HCT116 (cell line): Measurements from ENCODE around the gene LCN9.

ENCODE experiments used
- EGR1 ChIP-seq: IDR thresholded peaks from 2 replicates; pipeline ENCODE4 v1.6.1; 2012; ENCODE audit warnings: low read depth
- EZH2 ChIP-seq: fragments of 200-600 bp; sonication (generic); IDR thresholded peaks from 2 replicates; pipeline ENCODE4 v1.6.1; 2017; ENCODE audit warnings: antibody characterized with exemption, mixed run types
- EZH2phosphoT487 ChIP-seq: fragments of 200-600 bp; IDR thresholded peaks from 2 replicates; pipeline ENCODE4 v1.6.1; 2018; ENCODE audit warnings: antibody characterized with exemption, borderline replicate concordance
- FOSL1 ChIP-seq: IDR thresholded peaks from 2 replicates; pipeline ENCODE4 v1.6.1; 2012; ENCODE audit warnings: low read depth
- JUND ChIP-seq: IDR thresholded peaks from 2 replicates; pipeline ENCODE4 v1.6.1; 2012
- POLR2A ChIP-seq: IDR thresholded peaks from 2 replicates; pipeline ENCODE4 v1.7.0; 2011; ENCODE audit warnings: borderline replicate concordance; ENCODE audit not compliant: insufficient read depth, insufficient read length; ENCODE audit errors: extremely low read depth
- POLR2AphosphoS5 ChIP-seq: IDR thresholded peaks from 2 replicates; pipeline ENCODE4 v1.6.1; 2011; ENCODE audit warnings: mild to moderate bottlenecking, low read depth, low read length, moderate library complexity
- RAD21 ChIP-seq: IDR thresholded peaks from 2 replicates; pipeline ENCODE4 v1.6.1; 2012; ENCODE audit warnings: low read depth, mild to moderate bottlenecking
- SP1 ChIP-seq: IDR thresholded peaks from 2 replicates; pipeline ENCODE4 v1.6.1; 2012; ENCODE audit warnings: low read depth
- TCF7L2 ChIP-seq: IDR thresholded peaks from 2 replicates; pipeline ENCODE4 v1.7.0; 2011; ENCODE audit warnings: borderline replicate concordance, inconsistent platforms; ENCODE audit not compliant: insufficient read depth, insufficient read length; ENCODE audit errors: extremely low read depth
- YY1 ChIP-seq: IDR thresholded peaks from 2 replicates; pipeline ENCODE4 v1.6.1; 2011; ENCODE audit warnings: low read length, low read depth, moderate library complexity, mild to moderate bottlenecking; ENCODE audit not compliant: insufficient replicate concordance; ENCODE audit errors: extremely low read depth
- TF ChIP-seq, protein P1 (sequence below), 3 experiments: fragments of 200-600 bp in 1 of 3; sonication (generic) in 1 of 3; IDR thresholded peaks in 2 of 3; conservative IDR thresholded peaks in 1 of 3; 2 replicates each; pipeline ENCODE4 v1.5.1; 2012 to 2017; ENCODE audit warnings: low read depth in 2 of 3, low read length in 2 of 3, antibody characterized with exemption in 1 of 3, borderline replicate concordance in 1 of 3, control low read depth in 1 of 3, mild to moderate bottlenecking in 1 of 3, mixed read lengths in 1 of 3, mixed run types in 1 of 3, moderate library complexity in 1 of 3; ENCODE audit not compliant: insufficient read depth in 1 of 3
- TF ChIP-seq, protein P2 (sequence below): IDR thresholded peaks from 2 replicates; pipeline ENCODE4 v1.6.1; 2012; ENCODE audit warnings: low read depth
- TF ChIP-seq, protein P3 (sequence below): IDR thresholded peaks from 2 replicates; pipeline ENCODE4 v1.6.1; 2012

DNA sequence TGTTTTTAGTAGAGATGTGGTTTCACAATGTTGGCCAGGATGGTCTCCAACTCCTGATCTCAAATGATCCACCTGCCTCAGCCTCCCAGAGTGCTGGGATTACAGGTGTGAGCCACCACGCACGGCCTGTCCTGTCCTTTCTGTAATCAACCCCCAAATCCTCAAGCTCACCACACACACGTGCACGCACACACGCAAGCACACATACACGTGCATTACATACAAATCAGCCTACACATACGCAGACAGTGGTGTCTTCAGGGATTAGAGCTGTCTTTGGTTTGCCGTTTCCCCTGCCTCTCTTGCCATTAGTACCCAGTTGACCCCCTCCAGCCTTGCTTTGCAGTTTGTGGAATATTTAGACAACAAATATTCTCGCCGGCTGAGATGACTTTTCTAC is 30.3 kb upstream of the LCN9 start:
- TF ChIP-seq, protein P1, sequence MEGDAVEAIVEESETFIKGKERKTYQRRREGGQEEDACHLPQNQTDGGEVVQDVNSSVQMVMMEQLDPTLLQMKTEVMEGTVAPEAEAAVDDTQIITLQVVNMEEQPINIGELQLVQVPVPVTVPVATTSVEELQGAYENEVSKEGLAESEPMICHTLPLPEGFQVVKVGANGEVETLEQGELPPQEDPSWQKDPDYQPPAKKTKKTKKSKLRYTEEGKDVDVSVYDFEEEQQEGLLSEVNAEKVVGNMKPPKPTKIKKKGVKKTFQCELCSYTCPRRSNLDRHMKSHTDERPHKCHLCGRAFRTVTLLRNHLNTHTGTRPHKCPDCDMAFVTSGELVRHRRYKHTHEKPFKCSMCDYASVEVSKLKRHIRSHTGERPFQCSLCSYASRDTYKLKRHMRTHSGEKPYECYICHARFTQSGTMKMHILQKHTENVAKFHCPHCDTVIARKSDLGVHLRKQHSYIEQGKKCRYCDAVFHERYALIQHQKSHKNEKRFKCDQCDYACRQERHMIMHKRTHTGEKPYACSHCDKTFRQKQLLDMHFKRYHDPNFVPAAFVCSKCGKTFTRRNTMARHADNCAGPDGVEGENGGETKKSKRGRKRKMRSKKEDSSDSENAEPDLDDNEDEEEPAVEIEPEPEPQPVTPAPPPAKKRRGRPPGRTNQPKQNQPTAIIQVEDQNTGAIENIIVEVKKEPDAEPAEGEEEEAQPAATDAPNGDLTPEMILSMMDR (IDR thresholded peaks at IDR 0.05 in 2 of 3, conservative IDR thresholded peaks at IDR 0.05 in 1 of 3; ENCODE audit: borderline replicate concordance in 1 of 3, insufficient read depth in 1 of 3, low read depth in 2 of 3, low read length in 2 of 3) = no peak
- TF ChIP-seq, protein P2, sequence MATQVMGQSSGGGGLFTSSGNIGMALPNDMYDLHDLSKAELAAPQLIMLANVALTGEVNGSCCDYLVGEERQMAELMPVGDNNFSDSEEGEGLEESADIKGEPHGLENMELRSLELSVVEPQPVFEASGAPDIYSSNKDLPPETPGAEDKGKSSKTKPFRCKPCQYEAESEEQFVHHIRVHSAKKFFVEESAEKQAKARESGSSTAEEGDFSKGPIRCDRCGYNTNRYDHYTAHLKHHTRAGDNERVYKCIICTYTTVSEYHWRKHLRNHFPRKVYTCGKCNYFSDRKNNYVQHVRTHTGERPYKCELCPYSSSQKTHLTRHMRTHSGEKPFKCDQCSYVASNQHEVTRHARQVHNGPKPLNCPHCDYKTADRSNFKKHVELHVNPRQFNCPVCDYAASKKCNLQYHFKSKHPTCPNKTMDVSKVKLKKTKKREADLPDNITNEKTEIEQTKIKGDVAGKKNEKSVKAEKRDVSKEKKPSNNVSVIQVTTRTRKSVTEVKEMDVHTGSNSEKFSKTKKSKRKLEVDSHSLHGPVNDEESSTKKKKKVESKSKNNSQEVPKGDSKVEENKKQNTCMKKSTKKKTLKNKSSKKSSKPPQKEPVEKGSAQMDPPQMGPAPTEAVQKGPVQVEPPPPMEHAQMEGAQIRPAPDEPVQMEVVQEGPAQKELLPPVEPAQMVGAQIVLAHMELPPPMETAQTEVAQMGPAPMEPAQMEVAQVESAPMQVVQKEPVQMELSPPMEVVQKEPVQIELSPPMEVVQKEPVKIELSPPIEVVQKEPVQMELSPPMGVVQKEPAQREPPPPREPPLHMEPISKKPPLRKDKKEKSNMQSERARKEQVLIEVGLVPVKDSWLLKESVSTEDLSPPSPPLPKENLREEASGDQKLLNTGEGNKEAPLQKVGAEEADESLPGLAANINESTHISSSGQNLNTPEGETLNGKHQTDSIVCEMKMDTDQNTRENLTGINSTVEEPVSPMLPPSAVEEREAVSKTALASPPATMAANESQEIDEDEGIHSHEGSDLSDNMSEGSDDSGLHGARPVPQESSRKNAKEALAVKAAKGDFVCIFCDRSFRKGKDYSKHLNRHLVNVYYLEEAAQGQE = no peak
- no peak for TF ChIP-seq EZH2
- no peak for TF ChIP-seq YY1
- no peak for TF ChIP-seq EGR1
- no peak for TF ChIP-seq EZH2phosphoT487
- no peak for TF ChIP-seq POLR2AphosphoS5
- TF ChIP-seq POLR2A = no peak
- TF ChIP-seq FOSL1 = no peak
- no peak for TF ChIP-seq SP1
- TF ChIP-seq, protein P3, sequence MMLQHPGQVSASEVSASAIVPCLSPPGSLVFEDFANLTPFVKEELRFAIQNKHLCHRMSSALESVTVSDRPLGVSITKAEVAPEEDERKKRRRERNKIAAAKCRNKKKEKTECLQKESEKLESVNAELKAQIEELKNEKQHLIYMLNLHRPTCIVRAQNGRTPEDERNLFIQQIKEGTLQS = no peak
- TF ChIP-seq TCF7L2 = no peak
- TF ChIP-seq RAD21 = no peak
- no peak for TF ChIP-seq JUND
